Measurements from ENCODE around the gene RNF167.
A peak's percentile ranks its signal among the peaks of the same experiment; 100 is the strongest.

Gene RNF167

DNA sequence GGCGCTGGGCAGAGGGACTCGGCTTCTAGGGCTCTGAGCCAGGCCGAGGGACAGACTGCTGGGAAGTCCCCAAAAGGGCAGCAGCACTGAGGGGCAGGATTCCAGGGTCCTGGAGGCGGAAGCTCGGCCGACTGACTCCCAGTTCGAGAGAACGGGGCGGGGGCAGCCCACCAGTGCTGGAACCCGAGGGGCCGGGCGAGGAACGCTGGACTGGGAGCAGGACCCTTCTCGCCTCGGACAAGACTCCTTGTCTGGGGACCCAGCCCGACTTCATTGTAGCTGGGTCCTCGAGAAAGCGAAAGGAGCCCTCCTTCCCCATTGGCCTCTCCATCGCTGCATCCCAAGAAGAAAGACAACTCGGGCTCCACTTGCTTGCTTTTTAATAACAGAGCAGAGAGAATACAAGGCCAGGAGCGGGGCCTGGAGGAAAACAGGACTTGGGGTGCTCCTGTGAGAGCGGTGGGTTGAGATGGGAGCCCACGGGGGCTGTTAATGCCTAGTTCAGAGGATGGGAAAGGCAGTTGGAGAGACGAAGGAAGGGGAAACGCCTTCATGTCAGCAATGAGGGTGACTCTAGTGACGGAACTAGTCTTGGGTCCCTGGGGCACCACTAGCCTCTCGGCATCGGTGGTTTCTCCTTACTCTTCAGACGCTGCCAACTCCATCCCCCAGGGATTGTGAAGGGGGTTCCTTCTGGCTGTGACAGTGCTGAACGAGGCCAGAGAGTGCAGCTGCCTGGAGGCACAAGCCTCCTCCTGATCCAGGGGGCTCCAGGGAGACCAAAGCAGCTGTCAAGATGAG, 47.9 kb downstream of the RNF167 start:
- DNase-seq (ENCODE audit: low spot score): peak; percentile 46
- TF ChIP-seq, protein P1, sequence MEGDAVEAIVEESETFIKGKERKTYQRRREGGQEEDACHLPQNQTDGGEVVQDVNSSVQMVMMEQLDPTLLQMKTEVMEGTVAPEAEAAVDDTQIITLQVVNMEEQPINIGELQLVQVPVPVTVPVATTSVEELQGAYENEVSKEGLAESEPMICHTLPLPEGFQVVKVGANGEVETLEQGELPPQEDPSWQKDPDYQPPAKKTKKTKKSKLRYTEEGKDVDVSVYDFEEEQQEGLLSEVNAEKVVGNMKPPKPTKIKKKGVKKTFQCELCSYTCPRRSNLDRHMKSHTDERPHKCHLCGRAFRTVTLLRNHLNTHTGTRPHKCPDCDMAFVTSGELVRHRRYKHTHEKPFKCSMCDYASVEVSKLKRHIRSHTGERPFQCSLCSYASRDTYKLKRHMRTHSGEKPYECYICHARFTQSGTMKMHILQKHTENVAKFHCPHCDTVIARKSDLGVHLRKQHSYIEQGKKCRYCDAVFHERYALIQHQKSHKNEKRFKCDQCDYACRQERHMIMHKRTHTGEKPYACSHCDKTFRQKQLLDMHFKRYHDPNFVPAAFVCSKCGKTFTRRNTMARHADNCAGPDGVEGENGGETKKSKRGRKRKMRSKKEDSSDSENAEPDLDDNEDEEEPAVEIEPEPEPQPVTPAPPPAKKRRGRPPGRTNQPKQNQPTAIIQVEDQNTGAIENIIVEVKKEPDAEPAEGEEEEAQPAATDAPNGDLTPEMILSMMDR (IDR thresholded peaks at IDR 0.05; ENCODE audit: extremely low read depth, missing control alignments): no peak

GRCh38 chr17:4994081-4994595, 54.1 kb downstream of the RNF167 start:
- TF ChIP-seq, protein P1 (IDR thresholded peaks at IDR 0.05; ENCODE audit: extremely low read depth, missing control alignments): no peak
- DNase-seq (ENCODE audit: low spot score): no peak
